ENCODE measurements around the gene ABHD12B. TPM values are rescaled to one million over a fixed set of nuclear protein-coding genes. Genes with fewer than 3 reads are reported as not detected.
A peak's percentile ranks its signal among the peaks of the same experiment; 100 is the strongest.

Gene ABHD12B
- polyA plus RNA-seq, 1 of the 3 experiments (the other 2 are of a cell fraction): not detected

DNA sequence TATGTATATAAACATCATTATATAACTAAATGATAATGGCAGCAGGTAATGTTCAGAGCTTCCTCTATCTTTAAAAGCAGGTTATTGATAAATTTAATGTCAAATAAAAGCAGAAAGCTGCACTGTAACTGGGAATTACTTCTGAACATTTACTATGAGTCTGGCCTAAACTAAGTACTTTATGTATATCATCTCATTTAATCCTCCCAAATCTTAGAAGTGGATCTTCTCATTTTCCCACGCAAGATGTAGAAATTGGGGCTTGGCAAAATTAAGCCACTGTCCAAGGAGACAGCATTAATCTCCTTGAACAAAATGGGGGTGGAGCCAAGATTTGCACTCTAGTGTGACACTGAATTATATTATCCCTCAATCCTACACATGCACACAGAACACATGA, 46.5 kb upstream of the ABHD12B start:
- peaks cover 6 to 9% of the 10 kb centered on the region in 2 experiments for H3K36me3 ChIP-seq (replicated peaks in 1 of 2; ENCODE audit: control insufficient read depth in 1 of 2, insufficient read depth in 2 of 2, low read length in 1 of 2)
- H3K4me2 ChIP-seq: no peak overlapping the region
- ChIA-PET POLR2A (no interaction called here), CTCF (interaction anchor here (1.9 kb wide), 1 partner anchor 52 kb away, joined by 6 read pairs; no protein-coding TSS in a partner anchor)
- 100% methylated on average over 1 of the region's 1 CpG for WGBS (ENCODE audit: low lambda C conversion rate)
- no peaks in the 10 kb centered on the region for H3K9me2 ChIP-seq
- H3K9ac ChIP-seq: no peak overlapping the region
- no peaks in the 10 kb centered on the region for H3K27me3 ChIP-seq (ENCODE audit: insufficient read depth)
- no peak overlapping the region for H3K27ac ChIP-seq (ENCODE audit: low read depth in 2 of 2, low read length in 1 of 2)
- no peak overlapping the region for H2AFZ ChIP-seq (ENCODE audit: low read depth)
- H3K4me1 ChIP-seq (ENCODE audit: control insufficient read depth in 1 of 2, insufficient read depth in 2 of 2, low read depth in 1 of 2, low read length in 1 of 2): peaks cover 11 to 31% of the 10 kb centered on the region in 2 experiments; a peak in 3 of 4 replicates
- H3F3A ChIP-seq (replicated peaks; ENCODE audit: insufficient read depth): no peaks in the 10 kb centered on the region
- no peak for TF ChIP-seq NFIC (IDR thresholded peaks at IDR 0.05; ENCODE audit: borderline replicate concordance)
- TF ChIP-seq RXRA (IDR thresholded peaks at IDR 0.05; ENCODE audit: borderline replicate concordance, low read depth): no peak
- no peak for TF ChIP-seq FOXM1 (IDR thresholded peaks at IDR 0.05; ENCODE audit: low read depth)
- peaks cover 92% of the 10 kb centered on the region for H4K20me1 ChIP-seq (ENCODE audit: insufficient read depth)
- no peak overlapping the region for H3K4me3 ChIP-seq (ENCODE audit: low read depth in 2 of 2, low read length in 1 of 2)
- DNase-seq: no peak
- H3K9me3 ChIP-seq: no peaks in the 10 kb centered on the region
- peaks cover 100% of the 10 kb centered on the region for H3K79me2 ChIP-seq (ENCODE audit: insufficient read depth)

DNA sequence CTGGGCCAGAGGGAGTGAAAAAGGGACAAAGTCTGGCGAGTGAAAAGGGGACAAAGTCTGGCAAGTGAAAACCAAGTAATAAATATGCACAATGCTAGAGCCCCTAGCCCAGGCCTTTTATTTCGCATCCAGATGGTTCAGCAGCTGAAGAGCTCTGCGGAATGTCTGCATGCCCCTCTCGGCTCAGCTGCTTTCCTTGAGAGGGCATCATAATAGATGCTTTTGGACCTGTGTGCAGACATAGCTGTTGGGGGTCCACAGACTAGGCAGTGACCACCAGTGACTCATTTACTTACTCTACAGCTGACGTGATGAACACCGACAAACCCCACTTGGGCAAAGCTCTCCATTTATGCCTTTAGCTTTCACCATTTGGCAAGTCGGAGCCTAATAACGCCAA, 45.2 kb upstream of the ABHD12B start:
- peaks cover 13 to 31% of the 10 kb centered on the region in 2 experiments; a peak in 3 of 4 replicates for H3K4me1 ChIP-seq (ENCODE audit: control insufficient read depth in 1 of 2, insufficient read depth in 2 of 2, low read depth in 1 of 2, low read length in 1 of 2)
- H4K20me1 ChIP-seq (ENCODE audit: insufficient read depth): peaks cover 85% of the 10 kb centered on the region
- ChIA-PET CTCF (interaction anchor here (0.7 to 1.9 kb wide), 4 partner anchors 49 to 419 kb away, joined by 3 to 6 read pairs (median 3); no protein-coding TSS in a partner anchor), POLR2A (interaction anchor here (0.6 kb wide), 1 partner anchor 638 kb away, joined by 3 read pairs; no protein-coding TSS in a partner anchor)
- H3K4me2 ChIP-seq: no peak overlapping the region
- H3K4me3 ChIP-seq (ENCODE audit: low read depth in 2 of 2, low read length in 1 of 2): no peak overlapping the region
- peaks cover 3 to 9% of the 10 kb centered on the region in 2 experiments for H3K36me3 ChIP-seq (replicated peaks in 1 of 2; ENCODE audit: control insufficient read depth in 1 of 2, insufficient read depth in 2 of 2, low read length in 1 of 2)
- no peak for TF ChIP-seq CHD2 (IDR thresholded peaks at IDR 0.05; ENCODE audit: low read length, partially characterized antibody)
- no peak for TF ChIP-seq FOSL2 (IDR thresholded peaks at IDR 0.05; ENCODE audit: borderline replicate concordance, low read depth)
- no peak for TF ChIP-seq TEAD4 (IDR thresholded peaks at IDR 0.05; ENCODE audit: borderline replicate concordance, insufficient read depth)
- TF ChIP-seq TAF1 (IDR thresholded peaks at IDR 0.05; ENCODE audit: borderline replicate concordance, low read depth, low read length): no peak
- WGBS (ENCODE audit: low lambda C conversion rate): 95% methylated on average over 8 of the region's 8 CpGs
- H3K9ac ChIP-seq: no peak overlapping the region
- no peaks in the 10 kb centered on the region for H3K9me2 ChIP-seq
- DNase-seq: no peak
- peaks cover 86% of the 10 kb centered on the region for H3K79me2 ChIP-seq (ENCODE audit: insufficient read depth)
- H2AFZ ChIP-seq (ENCODE audit: low read depth): no peak overlapping the region
- no peaks in the 10 kb centered on the region for H3K9me3 ChIP-seq
- H3K27ac ChIP-seq (ENCODE audit: low read depth in 2 of 2, low read length in 1 of 2): no peak overlapping the region
- H3K27me3 ChIP-seq (ENCODE audit: insufficient read depth): no peaks in the 10 kb centered on the region
- no peaks in the 10 kb centered on the region for H3F3A ChIP-seq (replicated peaks; ENCODE audit: insufficient read depth)

DNA sequence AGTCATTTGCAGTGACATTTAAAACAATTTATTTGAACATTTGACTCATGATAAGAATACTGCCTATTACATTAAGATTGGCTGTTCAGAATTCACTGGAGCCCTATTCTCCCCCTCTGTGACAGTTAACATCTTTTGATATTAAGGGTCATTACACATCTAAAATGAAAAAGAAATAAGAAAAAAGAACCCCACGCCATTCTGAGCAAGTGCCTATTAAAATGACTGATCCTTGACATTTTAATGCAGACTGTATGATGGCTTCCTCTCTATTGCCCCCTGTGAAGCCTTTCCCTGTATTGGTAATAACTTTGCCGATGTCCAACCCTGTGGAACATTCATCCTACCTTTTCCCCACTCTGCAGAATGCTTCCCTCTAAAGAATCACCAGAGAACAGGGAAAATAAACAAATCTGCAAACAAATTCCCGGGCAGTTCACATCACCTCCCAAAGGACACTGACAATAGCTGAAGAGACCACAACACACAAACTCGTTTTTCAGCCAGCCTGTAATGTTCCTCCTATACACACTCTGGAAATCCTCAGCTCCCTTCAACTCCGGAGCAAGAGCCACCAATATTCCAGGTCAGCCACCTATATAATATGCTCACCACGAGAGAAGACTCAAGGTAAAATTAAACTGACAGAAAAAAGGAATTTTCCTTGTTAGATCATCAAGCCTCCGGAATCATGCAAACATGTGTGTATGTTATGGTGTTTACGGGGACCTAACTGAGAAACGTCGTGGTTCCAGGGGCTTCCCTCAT, 42.9 kb upstream of the ABHD12B start:
- H3K4me1 ChIP-seq (ENCODE audit: control insufficient read depth in 1 of 2, insufficient read depth in 2 of 2, low read depth in 1 of 2, low read length in 1 of 2): peaks cover 16 to 26% of the 10 kb centered on the region in 2 experiments; a peak in 3 of 4 replicates
- no peak overlapping the region for H2AFZ ChIP-seq (ENCODE audit: low read depth)
- H3K27me3 ChIP-seq (ENCODE audit: insufficient read depth): no peaks in the 10 kb centered on the region
- H4K20me1 ChIP-seq (ENCODE audit: insufficient read depth): peaks cover 63% of the 10 kb centered on the region
- peak overlapping the region; percentile 71 to 80; a peak in 3 of 4 replicates for H3K4me3 ChIP-seq (ENCODE audit: low read depth in 2 of 2, low read length in 1 of 2)
- peaks cover 64% of the 10 kb centered on the region for H3K79me2 ChIP-seq (ENCODE audit: insufficient read depth)
- H3K4me2 ChIP-seq: peak overlapping the region; percentile 90
- no peaks in the 10 kb centered on the region for H3K9me3 ChIP-seq
- TF ChIP-seq IRF3 (IDR thresholded peaks at IDR 0.05; ENCODE audit: low read depth, low read length) (no peak), GABPA (IDR thresholded peaks at IDR 0.05; ENCODE audit: low read depth) (no peak), ELF1 (IDR thresholded peaks at IDR 0.05) (no peak), FOSL2 (IDR thresholded peaks at IDR 0.05; ENCODE audit: borderline replicate concordance, low read depth) (no peak), ZBTB33 (IDR thresholded peaks at IDR 0.05; ENCODE audit: borderline replicate concordance, low read depth) (no peak), SMC3 (IDR thresholded peaks at IDR 0.05; ENCODE audit: low read depth, low read length) (no peak), RAD21 (IDR thresholded peaks at IDR 0.05; ENCODE audit: low read length) (no peak), TCF12 (IDR thresholded peaks at IDR 0.05) (no peak), FOXM1 (IDR thresholded peaks at IDR 0.05; ENCODE audit: low read depth) (no peak)
- DNase-seq: no peak
- H3K9me2 ChIP-seq: no peaks in the 10 kb centered on the region
- H3K9ac ChIP-seq: peak overlapping the region; percentile 89; the same call in 1 of the 2 replicates
- H3K27ac ChIP-seq (ENCODE audit: low read depth in 2 of 2, low read length in 1 of 2): no peak overlapping the region
- POLR2A ChIA-PET: interaction anchor here (1.0 kb wide), 1 partner anchor 266 kb away, joined by 4 read pairs; the partner anchor contains the start of gene TRIM9
- H3K36me3 ChIP-seq (replicated peaks in 1 of 2; ENCODE audit: control insufficient read depth in 1 of 2, insufficient read depth in 2 of 2, low read length in 1 of 2): peaks cover 3 to 9% of the 10 kb centered on the region in 2 experiments
- CTCF ChIA-PET: interaction anchor here (0.7 to 2.3 kb wide), 6 partner anchors 22 to 55 kb away, joined by 3 to 9 read pairs (median 3); no protein-coding TSS in a partner anchor
- no peaks in the 10 kb centered on the region for H3F3A ChIP-seq (replicated peaks; ENCODE audit: insufficient read depth)
- WGBS (ENCODE audit: low lambda C conversion rate): 79% methylated on average over 10 of the region's 10 CpGs
